ENCODE results near the gene ANGPTL8.

ANGPTL8 gene

DNA sequence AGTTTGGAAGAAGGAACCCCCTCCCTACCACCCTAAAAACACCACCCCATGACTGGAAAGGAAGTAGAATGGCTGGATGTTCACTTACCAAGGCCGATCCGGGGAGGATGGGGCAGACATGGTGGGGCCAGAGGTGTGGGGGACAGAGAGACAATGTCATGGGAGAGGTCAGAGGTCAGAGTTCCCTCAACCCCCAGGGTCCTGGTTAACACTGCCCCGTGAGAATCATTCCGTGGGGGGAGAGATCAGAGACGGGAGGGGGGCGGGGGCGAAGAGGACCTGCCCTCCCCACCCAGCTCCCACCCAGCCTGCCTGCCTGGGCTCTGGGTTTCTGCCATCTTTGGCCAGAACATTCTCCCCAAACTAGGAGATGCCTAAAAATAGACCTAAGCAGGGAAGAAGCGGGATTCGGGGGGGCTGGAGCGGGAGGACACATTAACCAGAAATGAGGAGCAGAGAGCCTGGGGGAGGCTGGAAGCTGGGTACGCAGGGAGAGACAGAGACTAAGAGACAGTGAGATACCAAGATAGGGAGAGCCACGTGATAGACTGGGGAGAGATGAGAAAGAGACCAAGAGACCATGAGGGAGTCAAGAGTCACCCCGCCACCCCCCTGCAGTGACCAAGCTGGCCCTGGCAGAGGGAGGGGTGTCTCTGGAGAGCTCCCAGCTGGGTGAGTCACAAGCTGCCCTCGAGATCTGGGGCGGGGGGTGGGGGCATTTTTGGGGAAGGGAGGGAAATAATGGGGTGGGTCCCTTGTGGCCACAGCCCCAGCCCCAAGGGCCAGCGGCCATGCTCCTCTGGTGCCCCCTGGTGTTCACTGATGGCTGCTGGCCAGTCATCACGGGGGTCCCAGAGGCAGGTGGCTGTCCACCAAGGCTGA lies 36.0 kb upstream of the ANGPTL8 start:
- H3K9ac ChIP-seq (ENCODE audit: low read depth in 1 of 2, low read length in 2 of 2) = peak overlapping the region in 1 of 2 donors; percentile 14
- H3K27me3 ChIP-seq (ENCODE audit: control insufficient read depth in 2 of 2, insufficient read depth in 2 of 2, low read length in 2 of 2) = no peaks in the 10 kb centered on the region
- peak overlapping the region; percentile 70 to 80 for H3K27ac ChIP-seq (ENCODE audit: low read depth in 2 of 2, low read length in 2 of 2)
- H3K4me1 ChIP-seq (ENCODE audit: control insufficient read depth in 2 of 2, insufficient read depth in 2 of 2, low read length in 2 of 2) = peaks cover 0 to 3% of the 10 kb centered on the region in 2 donors
- no peaks in the 10 kb centered on the region for H3K9me3 ChIP-seq (ENCODE audit: control insufficient read depth in 2 of 2, low read length in 2 of 2)
- peak overlapping the region in 1 of 2 donors; percentile 7 for H3K4me3 ChIP-seq (ENCODE audit: low read length in 2 of 2)
- peaks cover 0 to 3% of the 10 kb centered on the region in 2 donors for H3K36me3 ChIP-seq (ENCODE audit: control insufficient read depth in 2 of 2, insufficient read depth in 2 of 2, low read length in 2 of 2)

DNA sequence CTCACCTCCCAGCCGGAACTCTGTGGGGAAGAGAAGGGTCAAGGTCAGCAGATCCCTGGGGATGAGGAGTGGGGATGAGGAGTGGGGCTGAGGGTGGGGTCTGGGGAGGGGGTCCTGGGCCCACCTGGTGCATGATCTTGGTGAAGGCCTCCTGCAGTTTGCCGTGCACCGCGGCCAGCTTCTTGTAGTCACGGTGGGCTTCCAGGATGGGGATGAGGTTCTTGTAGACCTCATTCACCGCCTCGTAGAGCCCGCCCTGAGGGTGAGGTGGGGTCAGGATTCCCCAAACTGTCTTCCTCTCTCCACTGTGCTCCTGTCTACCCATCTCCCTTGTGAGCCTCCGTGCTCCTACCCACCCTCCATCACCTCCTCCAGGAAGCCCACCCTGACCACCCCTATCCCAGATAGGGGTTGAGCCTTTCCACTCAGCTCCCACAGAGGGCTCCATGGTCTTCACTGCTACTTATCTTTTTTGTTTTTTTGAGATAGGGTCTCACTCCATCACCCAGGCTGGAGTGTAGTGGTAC lies 35.3 kb upstream of the ANGPTL8 start:
- no peaks in the 10 kb centered on the region for H3K27me3 ChIP-seq (ENCODE audit: control insufficient read depth in 2 of 2, insufficient read depth in 2 of 2, low read length in 2 of 2)
- H3K27ac ChIP-seq (ENCODE audit: low read depth in 2 of 2, low read length in 2 of 2) = peak overlapping the region; percentile 70 to 80
- no peak overlapping the region for H3K9ac ChIP-seq (ENCODE audit: low read depth in 1 of 2, low read length in 2 of 2)
- no peaks in the 10 kb centered on the region for H3K9me3 ChIP-seq (ENCODE audit: control insufficient read depth in 2 of 2, low read length in 2 of 2)
- peaks cover 2 to 9% of the 10 kb centered on the region in 2 donors for H3K36me3 ChIP-seq (ENCODE audit: control insufficient read depth in 2 of 2, insufficient read depth in 2 of 2, low read length in 2 of 2)
- peak overlapping the region in 1 of 2 donors; percentile 7 for H3K4me3 ChIP-seq (ENCODE audit: low read length in 2 of 2)
- peaks cover 0 to 3% of the 10 kb centered on the region in 2 donors for H3K4me1 ChIP-seq (ENCODE audit: control insufficient read depth in 2 of 2, insufficient read depth in 2 of 2, low read length in 2 of 2)

GRCh38 chr19:11204943-11205349 lies 34.5 kb upstream of the ANGPTL8 start:
- Histone ChIP-seq H3K4me1 (ENCODE audit: control insufficient read depth in 2 of 2, insufficient read depth in 2 of 2, low read length in 2 of 2) (peaks cover 0 to 3% of the 10 kb centered on the region in 2 donors), H3K9me3 (ENCODE audit: control insufficient read depth in 2 of 2, low read length in 2 of 2) (no peaks in the 10 kb centered on the region), H3K36me3 (ENCODE audit: control insufficient read depth in 2 of 2, insufficient read depth in 2 of 2, low read length in 2 of 2) (peaks cover 2 to 12% of the 10 kb centered on the region in 2 donors), H3K27me3 (ENCODE audit: control insufficient read depth in 2 of 2, insufficient read depth in 2 of 2, low read length in 2 of 2) (no peaks in the 10 kb centered on the region), H3K4me3 (ENCODE audit: low read length in 2 of 2) (no peak overlapping the region), H3K9ac (ENCODE audit: low read depth in 1 of 2, low read length in 2 of 2) (no peak overlapping the region), H3K27ac (ENCODE audit: low read depth in 2 of 2, low read length in 2 of 2) (no peak overlapping the region)

- Histone ChIP-seq H3K9me3 (ENCODE audit: control insufficient read depth in 2 of 2, low read length in 2 of 2) (no peaks in the 10 kb centered on the region), H3K27me3 (ENCODE audit: control insufficient read depth in 2 of 2, insufficient read depth in 2 of 2, low read length in 2 of 2) (no peaks in the 10 kb centered on the region), H3K36me3 (ENCODE audit: control insufficient read depth in 2 of 2, insufficient read depth in 2 of 2, low read length in 2 of 2) (peaks cover 4 to 20% of the 10 kb centered on the region in 2 donors), H3K27ac (ENCODE audit: low read depth in 2 of 2, low read length in 2 of 2) (no peak overlapping the region), H3K9ac (ENCODE audit: low read depth in 1 of 2, low read length in 2 of 2) (no peak overlapping the region), H3K4me3 (ENCODE audit: low read length in 2 of 2) (no peak overlapping the region), H3K4me1 (ENCODE audit: control insufficient read depth in 2 of 2, insufficient read depth in 2 of 2, low read length in 2 of 2) (peaks cover 0 to 3% of the 10 kb centered on the region in 2 donors)
Measured at GRCh38 chr19:11205939-11206570, 33.4 kb upstream of the ANGPTL8 start.

DNA sequence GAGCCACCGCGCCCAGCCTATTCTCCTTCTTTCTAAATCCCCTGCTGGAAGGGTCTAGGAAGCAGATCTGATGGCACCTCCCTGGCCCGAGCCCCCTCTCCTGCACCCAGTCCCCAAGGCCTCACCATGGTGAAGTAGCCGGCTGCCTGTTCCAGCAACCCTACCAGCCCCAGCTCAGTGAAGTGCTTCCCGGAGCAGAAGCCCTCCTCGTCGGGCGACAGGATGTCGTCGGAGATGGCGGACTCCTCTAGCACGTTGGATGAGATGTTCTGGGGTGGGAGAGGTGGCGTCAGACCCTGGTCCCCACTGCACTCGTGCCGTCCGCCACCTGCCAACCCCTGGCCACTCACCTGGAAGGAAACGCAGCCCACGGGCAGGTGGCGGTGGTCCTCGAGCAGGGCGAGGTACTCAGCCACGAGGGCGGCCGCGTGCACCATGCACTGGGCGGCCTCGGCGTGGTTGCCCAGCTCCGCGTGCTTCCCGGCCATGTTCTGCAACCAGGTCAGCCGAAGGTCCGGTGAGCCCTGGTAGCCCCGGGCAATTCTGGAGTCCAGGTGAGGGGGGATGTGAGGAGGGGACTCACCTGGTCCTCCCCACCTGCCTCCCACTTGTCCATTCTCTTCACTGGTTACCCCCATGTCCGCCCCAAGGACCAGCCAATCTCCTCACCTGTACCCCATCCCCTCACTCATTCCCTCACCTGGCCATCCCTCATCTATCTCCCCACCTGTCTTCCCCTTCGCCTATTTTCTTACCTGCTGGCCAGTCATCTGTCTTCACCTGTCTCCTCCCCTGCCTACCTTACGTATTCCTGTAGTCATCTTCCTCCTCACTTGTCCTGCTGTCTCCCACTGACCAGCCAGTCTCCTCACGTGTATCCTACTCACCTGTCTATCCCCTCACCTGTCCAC lies 30.6 kb upstream of the ANGPTL8 start:
- H3K27ac ChIP-seq (ENCODE audit: low read depth in 2 of 2, low read length in 2 of 2) = no peak overlapping the region
- no peaks in the 10 kb centered on the region for H3K27me3 ChIP-seq (ENCODE audit: control insufficient read depth in 2 of 2, insufficient read depth in 2 of 2, low read length in 2 of 2)
- H3K36me3 ChIP-seq (ENCODE audit: control insufficient read depth in 2 of 2, insufficient read depth in 2 of 2, low read length in 2 of 2) = peaks cover 14 to 28% of the 10 kb centered on the region in 2 donors

GRCh38 chr19:11209839-11210655 lies 29.4 kb upstream of the ANGPTL8 start:
- Histone ChIP-seq H3K4me1 (ENCODE audit: control insufficient read depth in 2 of 2, insufficient read depth in 2 of 2, low read length in 2 of 2) (no peaks in the 10 kb centered on the region), H3K36me3 (ENCODE audit: control insufficient read depth in 2 of 2, insufficient read depth in 2 of 2, low read length in 2 of 2) (peaks cover 18 to 31% of the 10 kb centered on the region in 2 donors), H3K27ac (ENCODE audit: low read depth in 2 of 2, low read length in 2 of 2) (no peak overlapping the region), H3K27me3 (ENCODE audit: control insufficient read depth in 2 of 2, insufficient read depth in 2 of 2, low read length in 2 of 2) (no peaks in the 10 kb centered on the region), H3K9ac (ENCODE audit: low read depth in 1 of 2, low read length in 2 of 2) (no peak overlapping the region), H3K4me3 (ENCODE audit: low read length in 2 of 2) (no peak overlapping the region), H3K9me3 (ENCODE audit: control insufficient read depth in 2 of 2, low read length in 2 of 2) (no peaks in the 10 kb centered on the region)

More for the DNA sequence above, 30.6 kb upstream of the ANGPTL8 start:
- H3K4me1 ChIP-seq (ENCODE audit: control insufficient read depth in 2 of 2, insufficient read depth in 2 of 2, low read length in 2 of 2) = peaks cover 0 to 3% of the 10 kb centered on the region in 2 donors
- H3K4me3 ChIP-seq (ENCODE audit: low read length in 2 of 2) = no peak overlapping the region
- H3K9me3 ChIP-seq (ENCODE audit: control insufficient read depth in 2 of 2, low read length in 2 of 2) = no peaks in the 10 kb centered on the region
- no peak overlapping the region for H3K9ac ChIP-seq (ENCODE audit: low read depth in 1 of 2, low read length in 2 of 2)

- H3K9ac ChIP-seq (ENCODE audit: low read depth in 1 of 2, low read length in 2 of 2) = no peak overlapping the region
- no peaks in the 10 kb centered on the region for H3K27me3 ChIP-seq (ENCODE audit: control insufficient read depth in 2 of 2, insufficient read depth in 2 of 2, low read length in 2 of 2)
- no peak overlapping the region for H3K4me3 ChIP-seq (ENCODE audit: low read length in 2 of 2)
- H3K9me3 ChIP-seq (ENCODE audit: control insufficient read depth in 2 of 2, low read length in 2 of 2) = no peaks in the 10 kb centered on the region
- H3K4me1 ChIP-seq (ENCODE audit: control insufficient read depth in 2 of 2, insufficient read depth in 2 of 2, low read length in 2 of 2) = no peaks in the 10 kb centered on the region
- no peak overlapping the region for H3K27ac ChIP-seq (ENCODE audit: low read depth in 2 of 2, low read length in 2 of 2)
- H3K36me3 ChIP-seq (ENCODE audit: control insufficient read depth in 2 of 2, insufficient read depth in 2 of 2, low read length in 2 of 2) = peaks cover 23 to 36% of the 10 kb centered on the region in 2 donors
Measured at GRCh38 chr19:11210656-11210928, 28.8 kb upstream of the ANGPTL8 start.

DNA sequence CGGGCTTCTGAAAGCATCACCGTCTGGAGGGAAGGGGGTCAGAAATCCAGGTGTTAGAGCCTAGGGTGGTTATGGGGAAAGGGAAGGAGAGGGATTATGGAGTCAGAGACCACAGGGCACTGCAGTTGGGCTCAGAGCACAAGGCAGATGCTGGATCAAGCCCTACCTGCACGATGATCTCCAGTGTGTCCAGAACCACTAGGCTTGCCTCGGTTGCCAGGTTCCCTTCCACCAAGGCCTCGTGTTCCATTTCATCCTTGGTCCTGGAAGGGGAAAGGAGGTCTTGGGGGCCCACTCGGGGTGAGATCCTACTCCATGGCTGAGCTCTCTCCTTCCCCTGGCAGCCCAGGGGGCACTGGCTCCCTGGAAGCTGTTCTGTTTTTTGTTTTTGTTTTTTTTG lies 25.0 kb upstream of the ANGPTL8 start:
- no peaks in the 10 kb centered on the region for H3K9me3 ChIP-seq (ENCODE audit: control insufficient read depth in 2 of 2, low read length in 2 of 2)
- H3K27me3 ChIP-seq (ENCODE audit: control insufficient read depth in 2 of 2, insufficient read depth in 2 of 2, low read length in 2 of 2) = no peaks in the 10 kb centered on the region
- no peaks in the 10 kb centered on the region for H3K4me1 ChIP-seq (ENCODE audit: control insufficient read depth in 2 of 2, insufficient read depth in 2 of 2, low read length in 2 of 2)
- H3K4me3 ChIP-seq (ENCODE audit: low read length in 2 of 2) = no peak overlapping the region
- peaks cover 30 to 41% of the 10 kb centered on the region in 2 donors for H3K36me3 ChIP-seq (ENCODE audit: control insufficient read depth in 2 of 2, insufficient read depth in 2 of 2, low read length in 2 of 2)
- H3K27ac ChIP-seq (ENCODE audit: low read depth in 2 of 2, low read length in 2 of 2) = no peak overlapping the region
- no peak overlapping the region for H3K9ac ChIP-seq (ENCODE audit: low read depth in 1 of 2, low read length in 2 of 2)

DNA sequence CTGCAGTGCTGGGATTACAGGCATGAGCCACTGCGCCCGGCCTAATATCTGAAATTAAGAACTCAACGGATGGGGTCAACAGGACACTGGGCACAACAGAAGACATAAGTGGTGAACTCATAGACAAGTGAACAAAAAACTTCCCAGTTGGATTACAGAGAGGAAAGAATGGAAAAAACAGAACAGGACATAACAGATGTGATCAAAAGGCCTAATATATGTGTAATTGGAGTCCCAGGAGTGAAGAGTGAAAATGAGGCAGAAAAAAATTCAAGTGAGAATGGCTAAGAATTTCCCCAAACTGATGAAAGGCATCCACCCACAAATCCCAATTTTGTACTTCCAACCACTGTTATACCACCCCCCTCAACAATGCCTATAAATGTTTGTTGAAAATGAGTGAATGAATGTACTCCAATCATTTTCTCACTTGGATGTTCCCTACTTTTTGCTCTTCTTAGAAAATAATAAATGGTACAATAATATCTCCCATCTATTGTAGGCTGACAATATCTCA lies 18.3 kb upstream of the ANGPTL8 start:
- peaks cover 37% of the 10 kb centered on the region in 2 donors for H3K36me3 ChIP-seq (ENCODE audit: control insufficient read depth in 2 of 2, insufficient read depth in 2 of 2, low read length in 2 of 2)
- H3K4me3 ChIP-seq (ENCODE audit: low read length in 2 of 2) = no peak overlapping the region
- peaks cover 0 to 5% of the 10 kb centered on the region in 2 donors for H3K9me3 ChIP-seq (ENCODE audit: control insufficient read depth in 2 of 2, low read length in 2 of 2)
- no peak overlapping the region for H3K27ac ChIP-seq (ENCODE audit: low read depth in 2 of 2, low read length in 2 of 2)
- no peaks in the 10 kb centered on the region for H3K27me3 ChIP-seq (ENCODE audit: control insufficient read depth in 2 of 2, insufficient read depth in 2 of 2, low read length in 2 of 2)
- no peak overlapping the region for H3K9ac ChIP-seq (ENCODE audit: low read depth in 1 of 2, low read length in 2 of 2)
- no peaks in the 10 kb centered on the region for H3K4me1 ChIP-seq (ENCODE audit: control insufficient read depth in 2 of 2, insufficient read depth in 2 of 2, low read length in 2 of 2)

All from mucosa of rectum (tissue), 2 donors.